Smooth muscle cell (in vitro differentiated cells): ENCODE data around the gene HOXB3. TPM values are rescaled to one million over a fixed set of nuclear protein-coding genes. Genes with fewer than 3 reads are reported as not detected.
A peak's percentile ranks its signal among the peaks of the same experiment; 100 is the strongest.

Source experiments
- DNase-seq: peaks from one replicate; lab custom pipeline; 2025; ENCODE audit not compliant: unreplicated experiment; lab: John Stamatoyannopoulos, UW
- H2AFZ ChIP-seq: fragments of 200-600 bp; sonication (generic); 2 replicates; pipeline ENCODE4 v1.6.0; 2016; ENCODE audit warnings: antibody characterized with exemption, low read depth, mild to moderate bottlenecking
- H3F3A ChIP-seq: fragments of 200-600 bp; sonication (generic); 2 replicates; pipeline ENCODE4 v1.6.0; 2017; ENCODE audit warnings: antibody characterized with exemption, low read depth
- H3K27ac ChIP-seq: fragments of 200-600 bp; sonication (generic); 2 replicates; pipeline ENCODE4 v1.5.1; 2016; ENCODE audit warnings: low read depth, mild to moderate bottlenecking
- H3K27me3 ChIP-seq: fragments of 200-600 bp; sonication (generic); 2 replicates; pipeline ENCODE4 v1.6.1; 2016; ENCODE audit warnings: low read depth, mild to moderate bottlenecking
- H3K36me3 ChIP-seq: fragments of 200-600 bp; sonication (generic); 2 replicates; pipeline ENCODE4 v1.5.1; 2016; ENCODE audit warnings: low read depth
- H3K4me1 ChIP-seq: fragments of 200-600 bp; sonication (generic); 2 replicates; pipeline ENCODE4 v1.5.1; 2016; ENCODE audit warnings: low read depth
- H3K4me2 ChIP-seq: fragments of 200-600 bp; sonication (generic); 2 replicates; pipeline ENCODE4 v1.6.0; 2016; ENCODE audit warnings: mild to moderate bottlenecking
- H3K4me3 ChIP-seq: fragments of 200-600 bp; sonication (generic); 2 replicates; pipeline ENCODE4 v1.5.1; 2016; ENCODE audit warnings: mild to moderate bottlenecking
- H3K79me2 ChIP-seq: fragments of 200-600 bp; sonication (generic); 2 replicates; pipeline ENCODE4 v1.6.0; 2016; ENCODE audit warnings: low read depth, mild to moderate bottlenecking
- H3K9ac ChIP-seq: fragments of 200-600 bp; sonication (generic); 2 replicates; pipeline ENCODE4 v1.6.0; 2016; ENCODE audit warnings: low read depth
- H3K9me3 ChIP-seq: fragments of 200-600 bp; sonication (generic); replicated peaks from 2 replicates; pipeline ENCODE4 v1.5.1; 2016; ENCODE audit warnings: low read depth
- H4K20me1 ChIP-seq: fragments of 200-600 bp; sonication (generic); 2 replicates; pipeline ENCODE4 v1.6.0; 2016; ENCODE audit warnings: low read depth
- whole genome bisulfite sequencing: methylation state at CpG from one replicate; pipeline ENCODE4 v1.1.7; 2016; ENCODE audit warnings: low lambda C conversion rate; 5-methylcytosine and 5-hydroxymethylcytosine counted together
- polyA plus RNA-seq: library from polyadenylated mRNA; unstranded; fragments of >200 nt; fragmentation: Nextera tagmentation; extraction: Ambion mirVana; gene quantifications from 2 replicates; pipeline ENCODE4 v1.2.1, GENCODE V29; 2016
- total RNA-seq: library from RNA; depleted of rRNA; stranded (reverse); fragments of >200 nt; gene quantifications from 2 replicates; pipeline ENCODE4 v1.2.3, GENCODE V29; 2014
- TF ChIP-seq, protein P1 (sequence below): fragments of 200-600 bp; sonication (generic); IDR thresholded peaks from 2 replicates; pipeline ENCODE4 v1.5.1; 2017; ENCODE audit warnings: borderline replicate concordance, mild to moderate bottlenecking, antibody characterized with exemption; ENCODE audit not compliant: insufficient read depth, poor library complexity, severe bottlenecking

The HOXB3 gene
- total and polyA plus RNA-seq, 2 experiments from 2014 or later, result 2.8 to 5.1 TPM

DNA sequence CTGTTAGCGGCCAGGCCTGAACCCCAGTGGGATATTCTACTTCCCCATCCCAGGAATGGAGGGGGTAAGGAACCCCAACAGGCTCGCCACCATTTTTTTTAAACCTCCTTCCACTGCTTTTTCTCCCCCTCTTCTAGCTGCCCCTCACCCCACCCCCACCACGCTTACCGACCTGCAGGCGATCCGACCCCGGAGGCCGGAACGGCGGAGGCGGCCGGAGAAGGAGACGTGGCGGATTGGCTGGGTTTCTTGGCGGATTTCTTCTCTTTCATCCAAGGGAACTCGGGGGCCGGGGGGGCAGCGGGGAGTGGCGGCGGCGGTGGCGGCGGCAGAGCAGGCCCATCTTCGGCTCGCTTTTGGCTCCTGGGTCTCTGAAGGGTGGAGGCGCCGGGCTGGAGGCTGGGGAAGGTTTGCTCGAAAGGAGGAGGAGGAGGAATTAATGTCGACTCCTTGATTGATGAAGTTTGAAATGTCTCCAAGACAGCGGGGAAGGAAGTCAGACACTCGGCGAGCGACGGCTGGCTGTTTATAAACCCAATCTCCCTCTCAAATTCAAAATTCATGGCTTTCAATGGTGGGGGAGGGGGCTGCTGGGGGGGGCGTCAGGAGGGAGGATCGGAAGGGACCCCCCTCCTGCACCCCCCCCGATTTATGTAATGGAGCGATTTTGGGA is 45.6 kb downstream of the HOXB3 start:
- Histone ChIP-seq H3K4me1 (peaks cover 15% of the 10 kb centered on the region), H3K4me2 (peak overlapping the region; percentile 98), H3K79me2 (peaks cover 30% of the 10 kb centered on the region), H3K27me3 (no peaks in the 10 kb centered on the region), H3K9ac (peak overlapping the region; percentile 81), H3F3A (peaks cover 28% of the 10 kb centered on the region), H3K27ac (peak overlapping the region; percentile 93), H3K9me3 (no peaks in the 10 kb centered on the region), H3K36me3 (no peaks in the 10 kb centered on the region), H3K4me3 (peak overlapping the region; percentile 72), H4K20me1 (no peaks in the 10 kb centered on the region), H2AFZ (peak overlapping the region; percentile 26)
- TF ChIP-seq, protein P1, sequence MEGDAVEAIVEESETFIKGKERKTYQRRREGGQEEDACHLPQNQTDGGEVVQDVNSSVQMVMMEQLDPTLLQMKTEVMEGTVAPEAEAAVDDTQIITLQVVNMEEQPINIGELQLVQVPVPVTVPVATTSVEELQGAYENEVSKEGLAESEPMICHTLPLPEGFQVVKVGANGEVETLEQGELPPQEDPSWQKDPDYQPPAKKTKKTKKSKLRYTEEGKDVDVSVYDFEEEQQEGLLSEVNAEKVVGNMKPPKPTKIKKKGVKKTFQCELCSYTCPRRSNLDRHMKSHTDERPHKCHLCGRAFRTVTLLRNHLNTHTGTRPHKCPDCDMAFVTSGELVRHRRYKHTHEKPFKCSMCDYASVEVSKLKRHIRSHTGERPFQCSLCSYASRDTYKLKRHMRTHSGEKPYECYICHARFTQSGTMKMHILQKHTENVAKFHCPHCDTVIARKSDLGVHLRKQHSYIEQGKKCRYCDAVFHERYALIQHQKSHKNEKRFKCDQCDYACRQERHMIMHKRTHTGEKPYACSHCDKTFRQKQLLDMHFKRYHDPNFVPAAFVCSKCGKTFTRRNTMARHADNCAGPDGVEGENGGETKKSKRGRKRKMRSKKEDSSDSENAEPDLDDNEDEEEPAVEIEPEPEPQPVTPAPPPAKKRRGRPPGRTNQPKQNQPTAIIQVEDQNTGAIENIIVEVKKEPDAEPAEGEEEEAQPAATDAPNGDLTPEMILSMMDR, result no peak
- 0% methylated on average over 21 of the region's 38 CpGs for WGBS
- peak; percentile 27 for DNase-seq

DNA sequence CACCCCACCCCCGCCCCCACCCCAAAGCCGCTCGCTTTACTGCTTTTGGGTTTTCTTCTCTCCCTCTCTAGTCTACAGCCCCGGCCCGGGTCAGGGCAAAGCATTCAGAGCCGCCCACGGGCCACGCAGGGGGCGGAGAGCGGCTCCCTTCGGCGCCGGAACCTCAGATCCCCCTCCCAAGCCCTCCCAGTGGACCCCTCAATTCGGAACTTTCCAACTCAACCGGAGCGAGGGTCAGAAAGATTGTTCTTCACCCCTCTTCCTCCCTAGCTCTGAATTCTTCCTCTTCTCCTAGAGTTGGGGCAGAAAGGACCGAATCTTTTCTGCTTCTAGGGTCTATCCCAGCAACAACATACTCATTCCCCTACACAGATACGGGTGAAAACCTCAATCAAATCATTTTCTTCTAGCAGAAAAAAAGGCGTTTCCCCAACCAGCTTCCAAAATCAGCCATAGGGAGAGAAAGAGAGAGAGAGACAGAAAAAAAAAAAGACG is 46.1 kb downstream of the HOXB3 start:
- Histone ChIP-seq H3K27ac (peak overlapping the region; percentile 93), H2AFZ (peak overlapping the region; percentile 26), H3K4me1 (peaks cover 15% of the 10 kb centered on the region), H3K9me3 (no peaks in the 10 kb centered on the region), H3K4me3 (peak overlapping the region; percentile 72), H3K79me2 (peaks cover 30% of the 10 kb centered on the region), H4K20me1 (no peaks in the 10 kb centered on the region), H3K27me3 (no peaks in the 10 kb centered on the region), H3K36me3 (no peaks in the 10 kb centered on the region), H3F3A (peaks cover 27% of the 10 kb centered on the region), H3K9ac (peak overlapping the region; percentile 81), H3K4me2 (peak overlapping the region; percentile 98)
- 3% methylated on average over 10 of the region's 20 CpGs for WGBS
- TF ChIP-seq, protein P1, result no peak
- no peak for DNase-seq

DNA sequence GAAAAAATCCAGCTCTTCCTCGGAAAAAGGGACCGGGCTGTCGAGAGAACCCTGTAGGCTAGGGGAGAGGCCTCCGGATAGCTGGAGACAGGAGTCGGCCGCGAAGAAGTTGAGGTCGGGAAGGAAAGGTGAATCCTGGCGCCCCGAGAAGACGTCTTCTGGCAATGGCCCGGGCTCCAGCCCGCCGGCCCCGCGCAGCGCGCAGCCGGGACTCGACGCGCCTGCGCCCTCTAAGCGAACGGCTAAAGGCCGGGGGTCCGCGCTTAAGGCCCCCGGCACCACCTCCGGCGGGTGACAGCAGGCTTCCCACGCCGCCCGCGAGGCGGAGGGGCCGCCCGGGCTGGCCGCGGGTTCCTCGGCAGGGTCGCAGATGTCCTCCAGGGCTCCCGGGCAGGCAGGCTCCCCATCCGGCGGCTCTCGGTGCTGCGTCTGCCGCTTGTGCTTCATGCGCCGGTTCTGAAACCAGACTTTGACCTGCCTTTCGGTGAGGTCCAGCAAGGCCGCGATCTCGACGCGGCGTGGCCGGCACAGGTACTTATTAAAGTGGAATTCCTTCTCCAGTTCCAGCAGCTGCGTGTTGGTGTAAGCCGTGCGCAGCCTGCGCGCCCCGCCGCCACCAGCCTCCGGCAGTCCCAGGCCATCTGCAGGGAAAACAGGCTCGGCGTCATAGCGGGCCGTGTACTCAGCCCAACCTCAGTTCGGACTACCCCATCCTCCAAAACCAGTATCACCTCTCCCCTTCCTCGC is 46.8 kb downstream of the HOXB3 start:
- H4K20me1 ChIP-seq, result no peaks in the 10 kb centered on the region
- WGBS, result under 1% methylated on average over 62 of the region's 72 CpGs
- H3K4me2 ChIP-seq, result peak overlapping the region; percentile 98
- H3K27me3 ChIP-seq, result no peaks in the 10 kb centered on the region
- H2AFZ ChIP-seq, result no peak overlapping the region
- TF ChIP-seq, protein P1, result no peak
- H3K9ac ChIP-seq, result peak overlapping the region; percentile 81
- H3K27ac ChIP-seq, result peak overlapping the region; percentile 93
- H3K9me3 ChIP-seq, result no peaks in the 10 kb centered on the region
- peaks cover 23% of the 10 kb centered on the region for H3F3A ChIP-seq
- H3K36me3 ChIP-seq, result no peaks in the 10 kb centered on the region
- peaks cover 15% of the 10 kb centered on the region for H3K4me1 ChIP-seq
- peak; percentile 36 for DNase-seq
- peaks cover 30% of the 10 kb centered on the region for H3K79me2 ChIP-seq
- peak overlapping the region; percentile 72 for H3K4me3 ChIP-seq
